WTC11 (cell line): ENCODE measurements around the gene TRAPPC3L. TPM values are rescaled to one million over a fixed set of nuclear protein-coding genes. Genes with fewer than 3 reads are reported as not detected.

ENCODE experiments used
- ATAC-seq: fragments of 200-7000 bp; cut with Tn5 transposase; 2 replicates; pipeline ENCODE4 v1.10.0; 2021; ENCODE audit warnings: mild to moderate bottlenecking, moderate library complexity
- CTCF ChIA-PET: fragments of 300-600 bp; sonication (Branson Sonifier 250); formaldehyde crosslinking; loops from one replicate; lab custom pipeline; 2021; ENCODE audit warnings: antibody characterized with exemption; lab: Charles Lee
- POLR2A ChIA-PET: fragments of 350-600 bp; sonication (Branson Sonifier 250); formaldehyde crosslinking; loops from one replicate; lab custom pipeline; 2021; ENCODE audit warnings: antibody characterized with exemption; lab: Charles Lee
- DNase-seq: peaks from one replicate; pipeline ENCODE4 v3.0.0; 2021; ENCODE audit warnings: low spot score
- H3K27ac Mint-ChIP-seq: 2 replicates; pipeline ENCODE4 v1.8.0; 2021; ENCODE audit warnings: mixed read lengths
- H3K27me3 Mint-ChIP-seq: 2 replicates; pipeline ENCODE4 v1.8.0; 2021; ENCODE audit warnings: low read depth, mild to moderate bottlenecking, moderate library complexity, mixed read lengths
- H3K36me3 Mint-ChIP-seq: 2 replicates; pipeline ENCODE4 v1.8.0; 2021; ENCODE audit warnings: mixed read lengths
- H3K4me1 Mint-ChIP-seq: 2 replicates; pipeline ENCODE4 v1.8.0; 2022; ENCODE audit warnings: mixed read lengths
- H3K4me3 Mint-ChIP-seq: 2 replicates; pipeline ENCODE4 v1.8.0; 2021; ENCODE audit warnings: mild to moderate bottlenecking, moderate library complexity, mixed read lengths
- H3K9me3 Mint-ChIP-seq: 2 replicates; pipeline ENCODE4 v1.8.0; 2021; ENCODE audit warnings: mixed read lengths
- E2F4 ChIP-seq: sonication (generic); formaldehyde crosslinking; IDR thresholded peaks from 2 replicates; pipeline ENCODE4 v1.8.1; 2022; ENCODE audit warnings: low read depth, mild to moderate bottlenecking, moderate library complexity, missing genetic modification reagents, borderline replicate concordance
- ERG ChIP-seq: fragments of 250-450 bp; sonication (Bioruptor Pico); IDR thresholded peaks from 2 replicates; pipeline ENCODE4 v1.8.0; 2021; ENCODE audit warnings: mild to moderate bottlenecking
- ESRRA ChIP-seq: sonication (generic); formaldehyde crosslinking; IDR thresholded peaks from 2 replicates; pipeline ENCODE4 v1.8.1; 2022; ENCODE audit warnings: mild to moderate bottlenecking, missing genetic modification reagents, borderline replicate concordance
- JAZF1 ChIP-seq: fragments of 250-450 bp; sonication (Bioruptor Pico); IDR thresholded peaks from 2 replicates; pipeline ENCODE4 v1.9.0; 2021; ENCODE audit warnings: moderate library complexity, mild to moderate bottlenecking, inconsistent platforms
- JUN ChIP-seq: sonication (generic); formaldehyde crosslinking; IDR thresholded peaks from 2 replicates; pipeline ENCODE4 v1.8.0; 2023; ENCODE audit warnings: mild to moderate bottlenecking, missing genetic modification reagents
- MXD4 ChIP-seq: fragments of 250-450 bp; sonication (Bioruptor Pico); IDR thresholded peaks from 2 replicates; pipeline ENCODE4 v1.8.0; 2021; ENCODE audit warnings: mild to moderate bottlenecking, moderate library complexity, borderline replicate concordance
- NFE2L1 ChIP-seq: sonication (generic); formaldehyde crosslinking; IDR thresholded peaks from 2 replicates; pipeline ENCODE4 v1.8.1; 2023; ENCODE audit warnings: missing genetic modification reagents
- NR2C2 ChIP-seq: sonication (generic); formaldehyde crosslinking; IDR thresholded peaks from 2 replicates; pipeline ENCODE4 v1.8.0; 2022; ENCODE audit warnings: mild to moderate bottlenecking, missing genetic modification reagents
- NR3C1 ChIP-seq: sonication (generic); formaldehyde crosslinking; conservative IDR thresholded peaks from 2 replicates; pipeline ENCODE4 v1.8.1; 2023; ENCODE audit warnings: low read depth, mild to moderate bottlenecking, missing genetic modification reagents
- OVOL2 ChIP-seq: fragments of 250-450 bp; sonication (Bioruptor Pico); IDR thresholded peaks from 2 replicates; pipeline ENCODE4 v1.9.0; 2021; ENCODE audit warnings: mild to moderate bottlenecking, borderline replicate concordance
- RELA ChIP-seq: sonication (generic); formaldehyde crosslinking; IDR thresholded peaks from 2 replicates; pipeline ENCODE4 v1.8.1; 2022; ENCODE audit warnings: missing genetic modification reagents, mild to moderate bottlenecking, borderline replicate concordance
- TEAD4 ChIP-seq: sonication (generic); formaldehyde crosslinking; IDR thresholded peaks from 2 replicates; pipeline ENCODE4 v1.8.0; 2022; ENCODE audit warnings: mild to moderate bottlenecking, missing genetic modification reagents
- TP53 ChIP-seq: sonication (generic); formaldehyde crosslinking; IDR thresholded peaks from 2 replicates; pipeline ENCODE4 v1.8.1; 2023; ENCODE audit warnings: mild to moderate bottlenecking, missing genetic modification reagents
- ZNF219 ChIP-seq: sonication (generic); formaldehyde crosslinking; IDR thresholded peaks from 2 replicates; pipeline ENCODE4 v1.8.0; 2023; ENCODE audit warnings: missing genetic modification reagents, mild to moderate bottlenecking, borderline replicate concordance
- ZNF232 ChIP-seq: sonication (generic); formaldehyde crosslinking; IDR thresholded peaks from 2 replicates; pipeline ENCODE4 v1.8.0; 2022; ENCODE audit warnings: mild to moderate bottlenecking, missing genetic modification reagents
- ZNF263 ChIP-seq: sonication (generic); formaldehyde crosslinking; IDR thresholded peaks from 2 replicates; pipeline ENCODE4 v1.8.1; 2022; ENCODE audit warnings: low read depth, mild to moderate bottlenecking, moderate library complexity, missing genetic modification reagents
- ZNF396 ChIP-seq: fragments of 250-450 bp; sonication (Bioruptor Pico); IDR thresholded peaks from 2 replicates; pipeline ENCODE4 v1.8.0; 2021; ENCODE audit warnings: mild to moderate bottlenecking, moderate library complexity, borderline replicate concordance
- ZSCAN18 ChIP-seq: fragments of 250-450 bp; sonication (Bioruptor Pico); IDR thresholded peaks from 2 replicates; pipeline ENCODE4 v2.1.2; 2022; ENCODE audit warnings: mild to moderate bottlenecking, moderate library complexity
- total RNA-seq: library from RNA; stranded (reverse); gene quantifications from 3 replicates; pipeline ENCODE4 v1.2.3, GENCODE V29; 2021
- TF ChIP-seq, protein P1 (sequence below): sonication (generic); formaldehyde crosslinking; IDR thresholded peaks from 2 replicates; pipeline ENCODE4 v1.8.0; 2022; ENCODE audit warnings: mild to moderate bottlenecking, missing genetic modification reagents
- TF ChIP-seq, protein P2 (sequence below): sonication (generic); formaldehyde crosslinking; IDR thresholded peaks from 2 replicates; pipeline ENCODE4 v1.8.1; 2023; ENCODE audit warnings: mild to moderate bottlenecking, missing genetic modification reagents, moderate library complexity
- TF ChIP-seq, protein P3 (sequence below): sonication (generic); formaldehyde crosslinking; IDR thresholded peaks from 2 replicates; pipeline ENCODE4 v1.8.0; 2022; ENCODE audit warnings: missing genetic modification reagents
- TF ChIP-seq, protein P4 (sequence below): sonication (generic); formaldehyde crosslinking; IDR thresholded peaks from 2 replicates; pipeline ENCODE4 v1.8.1; 2022; ENCODE audit warnings: mild to moderate bottlenecking, moderate library complexity, missing genetic modification reagents
- TF ChIP-seq, protein P5 (sequence below): sonication (generic); formaldehyde crosslinking; IDR thresholded peaks from 2 replicates; pipeline ENCODE4 v1.8.0; 2022; ENCODE audit warnings: mild to moderate bottlenecking, missing genetic modification reagents
- TF ChIP-seq, protein P6 (sequence below): sonication (generic); formaldehyde crosslinking; IDR thresholded peaks from 2 replicates; pipeline ENCODE4 v1.8.1; 2023; ENCODE audit warnings: mild to moderate bottlenecking, missing genetic modification reagents, moderate library complexity
- TF ChIP-seq, protein P7 (sequence below): fragments of 250-450 bp; sonication (Bioruptor Pico); IDR thresholded peaks from 2 replicates; pipeline ENCODE4 v1.9.0; 2021; ENCODE audit warnings: mild to moderate bottlenecking

The TRAPPC3L gene
- total RNA-seq, 1 experiment from 2014 or later, result not detected

GRCh38 chr6:116528780-116529179, 16.7 kb downstream of the TRAPPC3L start:
- CTCF ChIA-PET, result interaction anchor here (1.4 kb wide), 2 partner anchors 17 to 260 kb away, joined by 3 to 4 read pairs; partner anchors contain the start of gene CALHM5
- POLR2A ChIA-PET, result no interaction called here
- TF ChIP-seq JUN (CRISPR knock-in tag) (no peak), RELA (CRISPR knock-in tag) (no peak), NFE2L1 (CRISPR knock-in tag) (no peak), ZNF263 (no peak), MXD4 (no peak), E2F4 (CRISPR knock-in tag) (no peak), TEAD4 (CRISPR knock-in tag) (no peak), ZNF219 (CRISPR knock-in tag) (no peak)
- TF ChIP-seq, protein P1, sequence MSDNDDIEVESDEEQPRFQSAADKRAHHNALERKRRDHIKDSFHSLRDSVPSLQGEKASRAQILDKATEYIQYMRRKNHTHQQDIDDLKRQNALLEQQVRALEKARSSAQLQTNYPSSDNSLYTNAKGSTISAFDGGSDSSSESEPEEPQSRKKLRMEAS (CRISPR knock-in tag), result no peak
- TF ChIP-seq, protein P2, sequence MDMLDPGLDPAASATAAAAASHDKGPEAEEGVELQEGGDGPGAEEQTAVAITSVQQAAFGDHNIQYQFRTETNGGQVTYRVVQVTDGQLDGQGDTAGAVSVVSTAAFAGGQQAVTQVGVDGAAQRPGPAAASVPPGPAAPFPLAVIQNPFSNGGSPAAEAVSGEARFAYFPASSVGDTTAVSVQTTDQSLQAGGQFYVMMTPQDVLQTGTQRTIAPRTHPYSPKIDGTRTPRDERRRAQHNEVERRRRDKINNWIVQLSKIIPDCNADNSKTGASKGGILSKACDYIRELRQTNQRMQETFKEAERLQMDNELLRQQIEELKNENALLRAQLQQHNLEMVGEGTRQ (CRISPR knock-in tag), result no peak
- TF ChIP-seq, protein P3, sequence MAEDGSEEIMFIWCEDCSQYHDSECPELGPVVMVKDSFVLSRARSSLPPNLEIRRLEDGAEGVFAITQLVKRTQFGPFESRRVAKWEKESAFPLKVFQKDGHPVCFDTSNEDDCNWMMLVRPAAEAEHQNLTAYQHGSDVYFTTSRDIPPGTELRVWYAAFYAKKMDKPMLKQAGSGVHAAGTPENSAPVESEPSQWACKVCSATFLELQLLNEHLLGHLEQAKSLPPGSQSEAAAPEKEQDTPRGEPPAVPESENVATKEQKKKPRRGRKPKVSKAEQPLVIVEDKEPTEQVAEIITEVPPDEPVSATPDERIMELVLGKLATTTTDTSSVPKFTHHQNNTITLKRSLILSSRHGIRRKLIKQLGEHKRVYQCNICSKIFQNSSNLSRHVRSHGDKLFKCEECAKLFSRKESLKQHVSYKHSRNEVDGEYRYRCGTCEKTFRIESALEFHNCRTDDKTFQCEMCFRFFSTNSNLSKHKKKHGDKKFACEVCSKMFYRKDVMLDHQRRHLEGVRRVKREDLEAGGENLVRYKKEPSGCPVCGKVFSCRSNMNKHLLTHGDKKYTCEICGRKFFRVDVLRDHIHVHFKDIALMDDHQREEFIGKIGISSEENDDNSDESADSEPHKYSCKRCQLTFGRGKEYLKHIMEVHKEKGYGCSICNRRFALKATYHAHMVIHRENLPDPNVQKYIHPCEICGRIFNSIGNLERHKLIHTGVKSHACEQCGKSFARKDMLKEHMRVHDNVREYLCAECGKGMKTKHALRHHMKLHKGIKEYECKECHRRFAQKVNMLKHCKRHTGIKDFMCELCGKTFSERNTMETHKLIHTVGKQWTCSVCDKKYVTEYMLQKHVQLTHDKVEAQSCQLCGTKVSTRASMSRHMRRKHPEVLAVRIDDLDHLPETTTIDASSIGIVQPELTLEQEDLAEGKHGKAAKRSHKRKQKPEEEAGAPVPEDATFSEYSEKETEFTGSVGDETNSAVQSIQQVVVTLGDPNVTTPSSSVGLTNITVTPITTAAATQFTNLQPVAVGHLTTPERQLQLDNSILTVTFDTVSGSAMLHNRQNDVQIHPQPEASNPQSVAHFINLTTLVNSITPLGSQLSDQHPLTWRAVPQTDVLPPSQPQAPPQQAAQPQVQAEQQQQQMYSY (CRISPR knock-in tag), result no peak
- TF ChIP-seq, protein P4, sequence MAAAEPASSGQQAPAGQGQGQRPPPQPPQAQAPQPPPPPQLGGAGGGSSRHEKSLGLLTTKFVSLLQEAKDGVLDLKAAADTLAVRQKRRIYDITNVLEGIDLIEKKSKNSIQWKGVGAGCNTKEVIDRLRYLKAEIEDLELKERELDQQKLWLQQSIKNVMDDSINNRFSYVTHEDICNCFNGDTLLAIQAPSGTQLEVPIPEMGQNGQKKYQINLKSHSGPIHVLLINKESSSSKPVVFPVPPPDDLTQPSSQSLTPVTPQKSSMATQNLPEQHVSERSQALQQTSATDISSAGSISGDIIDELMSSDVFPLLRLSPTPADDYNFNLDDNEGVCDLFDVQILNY (CRISPR knock-in tag), result no peak
- H3K4me3 Mint-ChIP-seq, result no peak overlapping the region
- H3K9me3 Mint-ChIP-seq, result no peaks in the 10 kb centered on the region
- no peaks in the 10 kb centered on the region for H3K27me3 Mint-ChIP-seq
- no peaks in the 10 kb centered on the region for H3K36me3 Mint-ChIP-seq
- DNase-seq (no peak), ATAC-seq (peak; percentile 23; the same call in 1 of the 2 replicates)
- H3K27ac Mint-ChIP-seq, result peak overlapping the region; percentile 21; the same call in 1 of the 2 replicates
- H3K4me1 Mint-ChIP-seq, result peaks cover 54% of the 10 kb centered on the region

- Mint-ChIP-seq H3K4me3 (no peak overlapping the region), H3K27ac (no peak overlapping the region), H3K4me1 (peaks cover 55% of the 10 kb centered on the region), H3K36me3 (no peaks in the 10 kb centered on the region), H3K27me3 (no peaks in the 10 kb centered on the region), H3K9me3 (no peaks in the 10 kb centered on the region)
- TF ChIP-seq OVOL2 (CRISPR knock-in tag), result no peak
- TF ChIP-seq ZNF232 (CRISPR knock-in tag), result no peak
- TF ChIP-seq ERG, result no peak
- no peak for TF ChIP-seq ZNF396 (CRISPR knock-in tag)
- no peak for TF ChIP-seq ZSCAN18 (CRISPR knock-in tag)
- TF ChIP-seq, protein P5, sequence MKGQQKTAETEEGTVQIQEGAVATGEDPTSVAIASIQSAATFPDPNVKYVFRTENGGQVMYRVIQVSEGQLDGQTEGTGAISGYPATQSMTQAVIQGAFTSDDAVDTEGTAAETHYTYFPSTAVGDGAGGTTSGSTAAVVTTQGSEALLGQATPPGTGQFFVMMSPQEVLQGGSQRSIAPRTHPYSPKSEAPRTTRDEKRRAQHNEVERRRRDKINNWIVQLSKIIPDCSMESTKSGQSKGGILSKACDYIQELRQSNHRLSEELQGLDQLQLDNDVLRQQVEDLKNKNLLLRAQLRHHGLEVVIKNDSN, result no peak
- TF ChIP-seq ESRRA, result no peak
- TF ChIP-seq, protein P6, sequence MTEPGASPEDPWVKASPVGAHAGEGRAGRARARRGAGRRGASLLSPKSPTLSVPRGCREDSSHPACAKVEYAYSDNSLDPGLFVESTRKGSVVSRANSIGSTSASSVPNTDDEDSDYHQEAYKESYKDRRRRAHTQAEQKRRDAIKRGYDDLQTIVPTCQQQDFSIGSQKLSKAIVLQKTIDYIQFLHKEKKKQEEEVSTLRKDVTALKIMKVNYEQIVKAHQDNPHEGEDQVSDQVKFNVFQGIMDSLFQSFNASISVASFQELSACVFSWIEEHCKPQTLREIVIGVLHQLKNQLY (CRISPR knock-in tag), result no peak
- TF ChIP-seq JAZF1 (CRISPR knock-in tag), result no peak
- TF ChIP-seq TP53 (CRISPR knock-in tag), result no peak
- TF ChIP-seq, protein P7, sequence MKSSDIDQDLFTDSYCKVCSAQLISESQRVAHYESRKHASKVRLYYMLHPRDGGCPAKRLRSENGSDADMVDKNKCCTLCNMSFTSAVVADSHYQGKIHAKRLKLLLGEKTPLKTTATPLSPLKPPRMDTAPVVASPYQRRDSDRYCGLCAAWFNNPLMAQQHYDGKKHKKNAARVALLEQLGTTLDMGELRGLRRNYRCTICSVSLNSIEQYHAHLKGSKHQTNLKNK, result no peak
- no peak for TF ChIP-seq NR3C1 (CRISPR knock-in tag)
- TF ChIP-seq NR2C2, result no peak
- no peak for DNase-seq
- ATAC-seq, result no peak
- POLR2A ChIA-PET, result no interaction called here
- CTCF ChIA-PET, result no interaction called here
These were observed 17.4 kb downstream of the TRAPPC3L start for GRCh38 chr6:116528133-116528532.
